Measurements from ENCODE around the gene WARS2. TPM values are rescaled to one million over a fixed set of nuclear protein-coding genes. Genes with fewer than 3 reads are reported as not detected.

The WARS2 gene
- total RNA-seq, 1 donor from 2014 or later: 14.1 TPM

- intact Hi-C loops (cut with micrococcal nuclease): loop anchor here (2.0 kb wide), 1 partner anchor 21 kb away; no protein-coding TSS in a partner anchor
Measured at GRCh38 chr1:118985640-118986554, 154.6 kb downstream of the WARS2 start.

- intact Hi-C loops (cut with micrococcal nuclease): loop anchor here (2.0 kb wide), 1 partner anchor 22 kb away; no protein-coding TSS in a partner anchor
Measured at GRCh38 chr1:118984722-118985639, 155.5 kb downstream of the WARS2 start.

GRCh38 chr1:118984086-118984721 is 156.2 kb downstream of the WARS2 start:
- intact Hi-C loops (cut with micrococcal nuclease): loop anchor here (2.0 kb wide), 1 partner anchor 23 kb away; no protein-coding TSS in a partner anchor

- intact Hi-C loops (cut with micrococcal nuclease): loop anchor here (2.0 kb wide), 1 partner anchor 23 kb away; no protein-coding TSS in a partner anchor
Measured at GRCh38 chr1:118983558-118984041, 156.9 kb downstream of the WARS2 start.

GRCh38 chr1:118982821-118983557 is 157.5 kb downstream of the WARS2 start:
- intact Hi-C loops (cut with micrococcal nuclease): no loop called here

- intact Hi-C loops (cut with micrococcal nuclease): no loop called here
Measured at GRCh38 chr1:118982266-118982665, 158.2 kb downstream of the WARS2 start.

GRCh38 chr1:118981436-118981835 is 159.0 kb downstream of the WARS2 start:
- intact Hi-C loops (cut with micrococcal nuclease): no loop called here

Other genes starting within 250 kb of the WARS2 start
- not detected in 2 replicates for gene TBX15, start 152.3 kb downstream of the WARS2 start, total RNA-seq
- gene HAO2, start 228.1 kb upstream of the WARS2 start, total RNA-seq: not detected in 2 replicates

Data from T-helper 2 cell treated with Interferon-gamma antibody and Interleukin-4, amounts not matched to agents 100 ng/mL and 5 ng/mL, for 36 hours (primary cell).